NCI-H526 treated with DMSO at 0.1 percent for 48 hours (cell line): ENCODE data around the gene PRDM16.

Experiments
- DNase-seq: peaks from one replicate; lab custom pipeline; 2025; lab: John Stamatoyannopoulos, UW

Gene PRDM16

DNA sequence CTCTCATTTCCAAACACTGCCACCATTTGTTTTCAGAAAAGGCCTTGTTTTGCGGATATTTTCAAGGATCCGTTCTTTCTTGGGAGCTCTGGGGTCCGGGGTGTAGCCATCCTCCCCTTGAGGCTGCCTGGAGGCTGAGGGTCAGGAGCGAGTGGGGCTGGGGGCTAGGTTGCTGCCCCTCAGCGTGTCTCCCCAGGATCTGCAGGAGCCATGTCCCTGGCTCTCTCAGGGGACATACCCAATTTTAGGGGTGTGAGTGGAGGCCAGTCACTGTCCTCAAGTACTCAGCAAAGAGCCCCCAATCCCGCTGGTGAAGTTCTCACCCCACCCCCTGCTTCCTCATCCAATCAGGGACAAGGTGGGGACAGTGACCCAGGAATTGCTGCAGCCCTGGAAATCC lies 15.0 kb upstream of the PRDM16 start:
- no peak for DNase-seq

DNA sequence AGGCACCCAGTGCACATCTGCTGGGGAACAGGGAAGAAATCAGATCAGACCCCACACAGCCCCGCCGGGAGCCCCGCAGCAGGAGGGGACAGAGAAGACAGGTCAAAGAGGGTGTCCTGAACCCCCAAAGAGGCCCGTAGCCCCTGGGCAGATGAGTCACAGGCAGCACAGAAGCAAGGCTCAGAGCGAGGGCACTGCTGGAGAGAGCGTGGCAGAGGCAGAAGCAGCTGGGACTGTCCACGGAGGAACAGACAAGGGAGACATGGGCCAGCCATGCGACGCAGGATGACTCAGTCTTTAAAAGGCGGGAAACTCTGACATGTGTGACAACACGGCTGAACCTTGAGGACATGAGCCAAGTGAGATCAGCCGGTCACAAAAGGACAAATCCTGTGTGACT lies 14.5 kb upstream of the PRDM16 start:
- no peak for DNase-seq

DNA sequence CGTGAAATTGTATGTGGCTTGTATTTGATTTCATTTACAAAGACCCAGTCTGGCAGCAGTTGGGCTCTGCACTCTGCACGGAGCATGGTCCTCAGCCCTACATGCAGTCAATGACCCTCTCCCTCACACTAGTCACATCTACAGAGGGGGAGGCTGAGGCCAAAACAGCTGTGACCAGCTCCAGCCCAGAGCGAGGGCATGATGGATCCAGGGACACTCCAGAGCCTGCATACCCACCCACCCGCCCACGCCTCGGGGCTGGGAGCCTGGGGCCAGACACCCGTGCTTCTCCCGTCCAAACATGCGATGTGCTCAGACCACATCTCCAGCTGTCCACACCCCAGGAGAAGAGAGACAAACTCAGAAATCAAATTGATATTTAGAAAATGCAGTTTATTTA lies 14.0 kb upstream of the PRDM16 start:
- DNase-seq: no peak

DNA sequence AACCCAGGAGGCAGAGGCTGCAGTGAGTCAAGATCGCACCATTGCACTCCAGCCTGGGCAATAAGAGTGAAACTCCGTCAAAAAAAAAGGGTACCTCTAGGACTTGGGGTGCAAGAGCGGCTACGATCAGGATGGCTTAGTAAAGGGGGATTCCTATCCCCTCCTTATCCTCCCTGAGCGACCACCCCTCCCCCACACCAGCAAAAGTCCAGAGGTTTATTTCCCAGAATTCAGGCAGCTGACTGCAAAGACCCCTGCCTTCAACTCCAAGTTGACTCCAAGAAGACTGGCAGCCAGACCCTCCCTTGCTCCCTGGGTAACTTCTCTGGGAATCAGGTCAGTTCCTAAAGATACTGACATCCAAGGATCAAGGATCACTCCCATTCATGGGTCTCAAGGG lies 12.4 kb upstream of the PRDM16 start:
- no peak for DNase-seq

DNA sequence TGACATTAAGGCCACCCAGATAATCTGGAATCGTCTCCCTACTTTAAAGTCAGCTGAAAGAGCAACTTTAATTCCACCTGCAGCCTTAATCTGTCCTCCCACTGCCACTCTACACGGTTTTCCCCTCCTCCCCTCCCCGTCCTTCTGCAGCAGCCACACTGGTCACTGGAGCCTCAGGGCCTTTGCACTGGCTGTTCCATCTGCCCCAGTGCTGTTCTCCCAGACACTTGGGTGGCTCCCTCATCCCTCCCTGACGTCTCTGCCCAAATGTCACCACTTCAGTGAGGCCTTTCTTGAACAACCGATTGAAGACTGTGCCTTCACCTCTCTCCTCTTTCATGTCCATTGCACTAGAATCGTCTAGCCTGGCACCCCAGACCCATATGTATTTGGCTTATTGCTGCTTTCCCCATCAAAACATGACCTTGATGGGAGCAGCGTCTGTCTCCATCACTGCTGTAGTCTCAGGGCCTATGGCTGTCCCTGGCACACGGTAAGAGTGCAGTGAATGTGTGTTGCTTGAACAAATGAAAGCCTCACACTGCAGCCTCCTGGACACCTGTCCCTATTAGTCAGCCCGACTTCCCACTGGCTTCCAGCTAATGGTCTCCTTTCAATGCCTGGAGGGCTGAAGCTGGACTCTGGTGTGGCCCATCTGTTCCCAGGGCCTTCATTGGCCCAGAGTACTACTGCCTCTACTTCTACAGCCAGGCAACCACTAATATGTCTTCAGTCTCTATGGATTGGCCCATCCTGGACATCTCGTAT lies 10.6 kb upstream of the PRDM16 start:
- no peak for DNase-seq

DNA sequence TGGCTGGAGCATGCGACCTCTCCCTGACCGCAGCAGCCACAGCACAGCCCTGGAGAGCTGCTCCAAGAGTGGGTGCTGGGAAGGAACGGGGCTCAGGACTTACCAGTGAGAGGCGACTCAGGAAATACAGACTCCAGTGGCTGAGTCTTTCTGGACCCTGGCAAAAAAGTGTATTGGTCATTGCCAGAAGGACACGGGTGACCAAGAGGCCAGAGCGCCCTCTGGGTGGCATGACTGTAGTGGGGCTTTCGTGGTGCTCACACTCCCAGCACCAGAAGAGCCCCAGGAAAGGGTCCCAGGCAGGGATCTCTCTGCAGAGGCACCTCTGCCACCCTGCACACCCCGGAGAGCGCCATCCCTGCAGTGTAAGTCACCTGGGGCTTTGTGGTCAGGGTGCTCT lies 8.9 kb upstream of the PRDM16 start:
- DNase-seq: no peak

DNA sequence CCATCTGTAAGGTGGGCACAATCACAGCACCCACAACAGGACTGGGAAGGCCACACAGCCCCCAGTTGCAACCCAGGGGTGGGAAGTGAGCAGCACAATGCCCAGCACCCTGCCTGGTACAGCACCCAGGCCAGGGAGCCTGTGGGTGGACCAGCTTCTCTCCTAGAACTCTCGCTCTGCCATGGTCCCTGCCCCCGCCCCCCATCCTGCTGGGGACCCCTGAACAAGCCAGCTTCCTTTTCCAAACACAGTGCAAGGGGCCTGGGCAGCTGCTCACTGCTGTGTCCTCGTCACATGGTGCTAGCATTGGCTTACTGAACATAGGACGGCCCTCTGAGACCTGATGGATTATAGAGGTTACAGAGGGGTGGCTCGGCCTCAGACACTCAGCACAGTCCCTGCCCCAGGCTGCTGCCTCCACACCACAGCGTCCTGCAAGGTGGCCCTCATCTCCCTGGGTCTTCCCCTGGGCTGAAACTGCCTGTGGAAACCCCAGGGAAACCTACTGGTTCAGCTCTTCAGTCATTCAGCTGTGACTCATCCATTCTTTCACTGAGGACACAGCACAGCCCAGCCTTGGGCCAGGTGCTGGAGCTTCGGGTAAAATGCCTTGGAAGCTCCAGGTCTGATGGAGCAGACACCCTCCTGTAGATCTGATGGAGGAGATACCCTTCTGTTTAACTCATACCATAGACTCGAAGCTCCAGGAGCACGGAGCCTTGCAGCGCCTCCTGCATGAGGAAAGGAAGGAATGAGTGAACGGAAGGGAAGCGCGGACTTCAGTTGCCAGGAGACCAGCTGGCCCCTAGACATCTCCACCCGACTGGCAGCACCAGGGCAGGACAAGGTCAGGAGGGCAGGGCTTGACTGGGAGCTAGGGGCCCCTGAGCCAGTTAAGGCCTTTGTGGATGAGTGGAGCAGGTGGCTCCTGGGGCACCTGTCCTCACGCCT lies 8.1 kb upstream of the PRDM16 start:
- DNase-seq: no peak

DNA sequence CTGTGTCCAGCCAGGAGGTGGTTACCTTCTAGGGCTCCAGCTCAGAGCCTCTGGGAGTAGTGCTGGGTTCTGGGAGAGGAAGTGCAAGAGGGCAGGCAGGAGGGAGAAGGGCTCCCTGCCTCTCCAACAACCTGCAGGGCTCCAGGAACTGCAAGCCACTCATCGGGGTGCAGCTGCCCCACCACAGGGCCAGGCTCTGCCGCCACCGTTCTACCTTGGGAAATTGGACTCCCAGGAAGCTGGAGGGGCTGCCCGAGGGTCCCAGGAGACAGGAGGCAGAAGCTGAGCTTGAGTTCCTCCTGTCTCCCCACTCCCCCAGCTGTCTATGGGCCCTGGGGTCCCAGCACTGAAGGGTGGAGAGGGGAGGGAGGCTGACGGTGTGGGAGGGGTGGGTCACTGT lies 7.4 kb upstream of the PRDM16 start:
- DNase-seq: no peak

DNA sequence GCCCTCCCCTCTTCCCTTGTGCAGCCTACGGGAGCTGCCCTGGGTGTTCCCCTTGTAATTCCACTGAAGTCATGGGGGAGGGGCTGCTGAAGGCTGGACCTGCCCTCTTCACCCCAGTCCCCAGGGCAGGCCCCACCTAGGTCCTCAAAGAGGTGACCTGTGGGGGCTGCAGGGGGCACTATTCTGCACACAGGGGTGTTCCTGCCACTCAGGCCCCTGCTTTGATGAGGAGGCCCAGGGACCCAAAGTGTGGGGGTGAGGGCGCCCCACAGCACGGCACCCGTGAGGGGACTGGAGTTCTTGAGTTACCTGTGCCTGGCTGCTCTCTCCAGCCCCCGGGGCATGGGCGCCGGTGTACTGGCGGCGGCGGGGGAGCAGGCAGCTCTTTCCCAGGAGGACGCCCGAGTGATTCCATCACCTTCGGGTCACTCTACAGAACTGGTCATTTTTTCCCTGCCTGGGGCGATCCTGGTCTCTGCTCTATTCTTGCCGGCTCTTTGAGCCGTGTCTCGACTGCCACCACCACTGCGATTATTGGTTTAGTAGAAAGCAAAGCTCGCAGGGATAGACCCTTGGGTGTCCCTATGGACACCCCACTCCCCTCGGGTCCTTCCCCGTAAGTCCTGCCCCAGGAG lies 6.9 kb upstream of the PRDM16 start:
- no peak for DNase-seq

DNA sequence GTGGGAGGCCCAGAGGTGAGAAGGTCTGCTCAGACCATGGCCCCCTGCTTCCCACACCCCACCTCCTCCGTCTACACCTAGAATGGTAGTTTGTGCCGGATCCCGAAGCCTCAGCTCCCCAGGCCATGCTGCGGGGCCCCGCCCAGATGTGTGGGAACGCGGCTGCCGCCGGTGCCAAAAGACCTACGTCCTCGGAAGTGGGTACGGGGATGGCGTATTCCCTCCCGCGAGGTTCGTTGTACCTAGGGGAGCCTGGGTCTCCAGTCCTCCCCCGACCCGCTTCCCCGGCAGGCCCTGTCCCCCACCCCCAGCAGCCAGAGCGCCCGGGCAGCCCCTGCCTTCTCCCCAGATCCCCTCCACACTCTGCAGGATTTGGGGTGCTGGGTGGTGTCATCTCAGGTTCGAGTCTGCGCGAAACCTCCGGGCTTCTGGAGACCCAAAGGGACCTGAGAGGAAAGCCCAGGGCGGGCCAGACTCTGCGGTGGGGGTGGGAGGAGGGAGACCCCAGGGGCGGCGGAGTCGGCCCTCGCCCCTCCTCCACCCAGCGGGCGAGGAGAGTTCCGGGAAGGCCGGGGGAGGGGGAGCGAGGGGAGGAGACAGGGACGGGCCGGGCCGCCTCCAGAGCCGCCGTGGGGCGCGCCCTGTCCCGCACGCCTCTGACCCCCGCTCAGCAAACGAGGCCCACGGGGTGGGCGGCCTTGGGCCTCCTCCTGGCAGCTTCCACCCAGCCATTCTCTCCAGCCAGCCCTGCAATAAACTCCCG lies 6.2 kb upstream of the PRDM16 start:
- no peak for DNase-seq

DNA sequence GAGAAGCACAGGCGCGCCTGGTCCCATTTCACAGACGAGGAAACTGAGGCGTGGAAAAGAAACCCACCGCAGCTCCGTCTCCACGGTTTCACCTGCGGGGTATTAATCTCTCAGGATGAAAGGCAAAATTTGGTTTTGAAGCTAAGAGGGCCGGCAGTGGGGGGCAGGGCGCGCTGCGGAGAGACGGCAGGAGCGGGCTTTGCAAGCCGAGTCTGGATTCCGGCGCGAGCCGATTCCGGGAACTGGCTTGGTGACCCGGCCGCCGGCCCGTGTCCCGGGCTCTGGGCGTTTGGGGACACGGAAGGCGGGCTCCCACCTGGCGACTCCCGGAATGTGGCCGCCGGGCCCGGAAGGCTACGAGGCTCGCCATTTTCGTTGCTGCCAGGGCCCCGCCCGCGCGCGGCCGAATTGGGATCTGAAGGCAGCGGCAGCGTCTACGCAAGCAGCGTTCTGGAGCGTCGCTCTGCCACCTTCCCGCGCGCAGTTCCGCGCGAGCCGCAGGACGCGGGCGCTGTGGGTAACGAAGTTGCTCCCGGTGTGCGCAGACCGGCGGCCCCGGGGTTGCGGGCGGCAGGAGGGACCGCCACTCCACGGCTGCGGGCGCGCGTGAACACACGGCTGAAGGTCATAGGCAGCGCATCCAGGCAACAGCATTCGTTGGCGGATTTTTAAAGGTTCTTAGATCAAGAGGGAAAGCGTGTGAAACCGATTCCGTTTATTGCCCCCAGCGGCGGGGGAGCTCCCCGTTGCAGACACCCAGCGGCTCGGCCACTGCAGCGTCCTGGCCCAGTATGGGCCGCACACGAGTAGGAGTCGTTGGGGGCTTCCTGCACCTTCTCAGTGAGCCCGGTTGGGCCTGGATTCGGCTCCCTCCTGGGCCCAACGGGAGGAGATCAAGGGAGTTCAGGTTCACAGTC lies 5.4 kb upstream of the PRDM16 start:
- DNase-seq: no peak

DNA sequence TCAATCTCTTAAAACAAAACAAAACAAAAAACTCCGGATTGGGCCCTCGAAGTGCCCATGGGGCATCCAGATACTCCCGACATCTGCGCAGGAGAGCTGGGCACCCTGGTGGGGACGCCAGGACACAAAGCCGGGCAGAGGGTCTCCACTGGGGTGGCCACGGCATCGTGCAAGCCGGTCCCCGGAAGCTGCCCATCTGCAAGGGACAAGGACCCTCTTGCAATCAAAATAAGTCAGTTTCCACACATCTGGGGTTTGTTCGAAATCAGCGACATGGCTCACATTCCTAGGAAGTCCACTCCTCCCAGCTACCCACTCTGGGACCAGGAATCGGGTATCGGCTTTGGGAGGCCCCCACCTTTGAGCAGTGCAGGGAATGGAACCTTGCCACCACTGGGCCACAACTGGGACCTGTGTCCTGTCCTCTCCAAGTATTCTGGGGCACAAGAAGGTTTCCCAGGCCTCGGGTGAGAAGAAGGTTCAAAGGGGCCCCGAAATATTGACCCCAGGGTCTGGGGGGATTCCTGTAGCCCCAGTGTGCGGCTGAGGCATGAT lies 4.6 kb upstream of the PRDM16 start:
- no peak for DNase-seq

DNA sequence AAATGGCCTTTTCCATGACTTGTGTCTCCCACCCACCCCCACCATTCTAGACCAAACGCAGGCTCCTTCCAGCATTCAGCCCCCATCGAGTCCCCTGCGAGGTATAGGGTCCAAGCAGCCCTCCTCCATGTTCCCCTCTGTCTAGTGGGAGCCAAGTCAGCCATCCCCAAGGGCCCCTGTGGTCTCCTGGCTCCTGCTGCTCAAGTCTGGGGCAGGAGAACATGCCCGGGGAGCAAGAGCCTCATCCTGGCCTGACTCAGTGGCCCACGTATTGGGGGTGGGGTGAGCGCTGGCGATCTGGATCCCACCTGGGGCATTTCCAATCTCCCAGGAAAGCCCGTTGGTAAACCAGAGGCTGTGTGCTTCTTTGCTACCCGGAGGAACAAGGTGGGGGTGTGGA lies 4.1 kb upstream of the PRDM16 start:
- DNase-seq: no peak

DNA sequence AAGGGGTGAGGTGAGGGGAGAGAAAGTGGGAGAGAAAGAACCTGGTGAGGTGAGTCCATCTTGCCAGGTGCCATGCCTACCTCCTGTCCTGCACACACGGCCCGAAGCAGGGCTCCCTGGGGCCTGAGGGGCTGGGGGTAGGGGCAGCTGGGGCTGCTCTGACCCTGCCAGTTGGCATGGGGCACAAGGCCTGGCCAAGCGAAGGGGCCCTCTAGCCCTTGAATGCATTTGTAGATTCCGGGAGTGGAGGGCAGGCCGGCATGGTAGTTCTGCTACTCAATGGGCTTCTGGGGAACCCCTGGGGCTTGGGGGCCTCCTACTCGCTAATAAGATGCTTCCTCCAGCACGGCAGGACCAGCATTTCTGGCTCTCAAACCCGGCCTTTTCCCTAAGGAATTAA lies 3.6 kb upstream of the PRDM16 start:
- DNase-seq: no peak

DNA sequence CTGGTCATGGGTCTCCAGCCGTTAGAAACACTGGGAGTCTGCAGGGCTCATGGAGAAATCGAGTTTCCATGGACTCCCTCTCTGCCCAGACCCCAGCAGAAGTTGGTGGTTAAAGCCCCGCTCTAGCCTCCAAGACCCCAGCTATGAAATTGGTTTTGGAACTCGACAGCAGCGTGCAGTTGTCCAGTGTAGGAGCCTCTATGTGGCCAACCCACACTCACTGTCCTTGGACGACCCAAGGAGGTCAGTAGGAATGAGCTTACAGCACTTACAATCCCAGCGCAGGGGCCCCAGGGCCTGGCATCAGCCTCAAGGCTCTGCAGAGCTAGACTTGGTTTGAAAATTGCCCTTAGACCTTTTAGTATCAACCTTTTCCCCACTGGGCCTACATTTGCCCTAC lies 3.2 kb upstream of the PRDM16 start:
- DNase-seq: no peak

DNA sequence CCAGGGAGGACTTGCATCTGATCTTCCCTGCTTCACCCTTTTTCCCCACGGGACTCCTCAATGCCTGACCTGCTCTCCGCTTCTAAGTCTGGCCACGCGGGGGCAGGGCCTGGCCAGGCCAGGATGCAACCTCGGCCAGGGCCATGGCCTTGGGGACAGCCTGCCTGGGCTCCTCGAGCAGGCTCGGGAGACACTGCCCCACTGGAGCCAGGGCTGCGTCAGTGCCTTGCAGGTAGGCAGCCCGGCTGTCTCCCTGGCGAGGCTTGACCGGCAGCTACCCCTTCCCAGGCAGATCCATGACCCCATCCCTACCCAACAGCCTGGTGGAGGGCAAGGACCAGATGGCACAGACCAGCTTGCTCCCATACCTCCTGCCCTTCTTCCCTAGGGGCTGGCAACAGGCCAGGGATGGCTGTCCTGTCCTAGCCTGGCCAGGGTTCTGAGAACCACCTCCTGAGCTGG lies 2.7 kb upstream of the PRDM16 start:
- no peak for DNase-seq

DNA sequence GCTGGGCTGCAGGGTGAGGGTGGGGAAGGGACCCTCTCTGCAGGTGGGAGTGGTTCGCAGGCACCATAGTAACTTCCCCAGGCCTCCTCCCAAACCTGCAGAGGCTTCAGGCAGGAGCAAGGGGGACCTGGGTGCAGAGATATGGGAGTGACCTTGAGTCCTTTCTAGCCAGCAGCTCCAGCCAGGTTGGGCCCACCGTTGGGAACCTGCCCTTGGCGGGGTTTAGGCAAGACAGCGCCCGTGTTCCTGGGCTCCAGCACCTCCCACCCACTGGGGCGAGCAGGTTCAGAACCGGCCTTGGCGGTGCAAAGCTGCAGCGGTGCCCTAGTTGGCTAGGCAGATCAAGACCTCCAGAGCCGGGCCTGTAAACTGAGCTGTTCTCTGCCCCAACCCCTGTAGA lies 2.2 kb upstream of the PRDM16 start:
- no peak for DNase-seq

DNA sequence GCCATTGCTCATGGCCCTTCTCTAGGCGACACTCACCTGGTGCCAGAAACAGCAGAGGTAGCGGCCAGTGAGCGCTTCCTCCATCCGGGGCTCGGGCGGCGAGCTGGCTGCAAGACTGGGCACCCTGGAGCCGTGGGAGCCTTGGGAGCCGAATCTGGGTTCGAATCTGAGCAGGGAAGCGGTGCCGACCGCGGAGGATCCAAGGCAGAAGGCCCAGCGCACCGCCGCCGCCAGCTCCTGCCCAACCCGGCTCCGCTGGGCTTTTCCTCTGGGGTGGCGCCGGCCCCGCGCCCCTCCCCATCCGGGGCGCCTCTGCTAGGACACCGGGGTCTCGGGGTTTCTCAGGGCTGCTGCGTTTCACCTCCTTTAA lies 1.7 kb upstream of the PRDM16 start:
- DNase-seq: no peak

DNA sequence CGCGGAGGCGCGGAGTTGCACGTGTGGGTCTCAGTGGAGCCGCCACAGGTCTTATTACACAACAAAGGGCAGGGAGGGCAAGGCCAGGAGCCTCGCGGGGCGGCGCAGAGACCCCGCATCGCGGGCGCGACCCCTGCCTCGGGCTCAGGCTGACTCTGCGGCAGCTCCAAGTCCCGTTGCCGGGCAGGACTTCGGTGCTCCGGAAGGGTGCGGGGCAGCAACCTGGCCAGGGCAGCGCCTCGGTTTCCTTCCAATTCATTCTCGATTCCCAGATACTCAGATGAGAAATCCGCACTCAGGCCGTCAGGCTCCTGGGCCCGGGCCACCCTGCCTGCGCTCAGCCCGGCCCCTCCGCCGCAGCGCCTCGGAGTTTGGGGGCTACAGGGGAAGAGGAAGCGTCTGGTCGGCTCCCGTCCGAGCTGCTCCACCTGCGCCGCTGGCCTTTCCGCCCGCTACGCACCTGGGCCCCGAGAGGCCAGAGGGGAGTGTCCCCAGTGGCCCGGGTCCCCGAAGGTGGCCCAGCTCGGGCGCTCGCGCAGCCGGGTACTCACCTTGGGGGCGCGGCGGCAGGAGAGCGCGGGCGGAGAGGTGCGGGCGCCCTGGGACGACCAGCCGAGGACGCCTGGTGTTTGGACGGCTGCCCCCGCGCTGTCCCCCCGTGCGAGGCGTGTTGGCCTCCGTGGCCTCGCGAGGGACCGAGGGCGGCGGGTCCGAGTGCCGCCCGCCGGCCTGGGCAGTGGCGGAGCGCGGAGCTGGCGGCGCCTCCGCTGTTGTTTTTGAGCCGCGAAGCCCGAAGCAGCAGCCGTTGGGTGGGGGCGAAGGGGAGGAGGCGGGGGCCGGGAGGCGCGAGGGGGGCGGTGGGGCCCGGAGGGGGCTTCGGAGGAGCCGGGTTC lies 1.1 kb upstream of the PRDM16 start:
- no peak for DNase-seq
